ENCODE data around the gene CEMP1.
A peak's percentile ranks its signal among the peaks of the same experiment; 100 is the strongest.
"Not testable (repeated sequence)": the region's sequence is repeated elsewhere in the genome, so short reads cannot be mapped to it uniquely, and the experiment has no call there.

The CEMP1 gene

GRCh38 chr16:2535625-2536013 is 4.4 kb upstream of the CEMP1 start:
- no peak for DNase-seq (ENCODE audit: low read depth)

- DNase-seq (ENCODE audit: low read depth) = not testable (repeated sequence)
These were observed 3.1 kb upstream of the CEMP1 start for GRCh38 chr16:2534335-2534734.

- no peak for DNase-seq (ENCODE audit: low read depth)
These were observed 2.7 kb upstream of the CEMP1 start for GRCh38 chr16:2533912-2534311.

- DNase-seq (ENCODE audit: low read depth) = not testable (repeated sequence)
These were observed 2.0 kb upstream of the CEMP1 start for GRCh38 chr16:2533142-2533755.

- DNase-seq (ENCODE audit: low read depth) = no peak
These were observed 1.4 kb upstream of the CEMP1 start for GRCh38 chr16:2532494-2533141.

GRCh38 chr16:2531696-2532493 is 687 bp upstream of the CEMP1 start:
- DNase-seq (ENCODE audit: low read depth) = peak; percentile 81

GRCh38 chr16:2530629-2531318 is 434 bp downstream of the CEMP1 start:
- no peak for DNase-seq (ENCODE audit: low read depth)

- DNase-seq (ENCODE audit: low read depth) = no peak
These were observed 1.1 kb downstream of the CEMP1 start for GRCh38 chr16:2529961-2530628.

- no peak for DNase-seq (ENCODE audit: low read depth)
These were observed 1.9 kb downstream of the CEMP1 start for GRCh38 chr16:2529061-2529931.

GRCh38 chr16:2528161-2529060 is 2.8 kb downstream of the CEMP1 start:
- no peak for DNase-seq (ENCODE audit: low read depth)

GRCh38 chr16:2527784-2528100 is 3.5 kb downstream of the CEMP1 start:
- no peak for DNase-seq (ENCODE audit: low read depth)

- no peak for DNase-seq (ENCODE audit: low read depth)
These were observed 4.0 kb downstream of the CEMP1 start for GRCh38 chr16:2527071-2527783.

- DNase-seq (ENCODE audit: low read depth) = no peak
These were observed 5.1 kb downstream of the CEMP1 start for GRCh38 chr16:2526135-2526534.

- DNase-seq (ENCODE audit: low read depth) = no peak
These were observed 6.8 kb downstream of the CEMP1 start for GRCh38 chr16:2524339-2524938.

GRCh38 chr16:2523801-2524231 is 7.4 kb downstream of the CEMP1 start:
- DNase-seq (ENCODE audit: low read depth) = no peak

- DNase-seq (ENCODE audit: low read depth) = no peak
These were observed 10.2 kb downstream of the CEMP1 start for GRCh38 chr16:2520784-2521531.

- DNase-seq (ENCODE audit: low read depth) = peak; percentile 51
These were observed 11.0 kb downstream of the CEMP1 start, which contains the start of gene AMDHD2 for GRCh38 chr16:2520097-2520783. Gene AMDHD2 (plus strand): TSS chr16:2520371. CDS start chr16:2520459, 88 bp downstream.

- no peak for DNase-seq (ENCODE audit: low read depth)
These were observed 11.5 kb downstream of the CEMP1 start for GRCh38 chr16:2519711-2520080.
